ENCODE measurements around the gene SPIN3. TPM values are rescaled to one million over a fixed set of nuclear protein-coding genes. Genes with fewer than 3 reads are reported as not detected.
A peak's percentile ranks its signal among the peaks of the same experiment; 100 is the strongest.

SPIN3 gene
- 6.3 TPM in 2 replicates for total RNA-seq
- polyA plus RNA-seq = 2.3 and 3.0 TPM in 2 replicates
- 2.3 and 2.6 TPM in 2 replicates for polyA plus RNA-seq (2011; cell fraction: cytosol; rRNA removed)
- polyA plus RNA-seq (2011; cell fraction: nucleus; rRNA removed) = 17.0 and 20.3 TPM in 2 replicates
- polyA plus RNA-seq (2012) = 3.2 and 3.6 TPM in 2 replicates
- 5.5 and 5.6 TPM in 2 replicates for polyA minus RNA-seq
- polyA minus RNA-seq (2011; cell fraction: cytosol; rRNA and poly(A)+ RNA removed) = 3.1 TPM
- 9.0 and 13.5 TPM in 2 replicates for polyA minus RNA-seq (2011; cell fraction: nucleus; rRNA and poly(A)+ RNA removed)
- Bru-seq, nascent RNA = percentile 57 among the genes with signal in this experiment
- percentile 59 among the genes with signal in this experiment for BruChase-seq, experiment 1, labeled RNA remaining after a 6-hour chase
- BruChase-seq, experiment 2, labeled RNA remaining after a 2-hour chase = percentile 70 among the genes with signal in this experiment
- long read RNA-seq, full-length matches to known transcripts = 7 of 9 reads
- long read RNA-seq, partial matches to known transcripts = 1 of 9 reads
- long read RNA-seq, other reads (novel, unspliced or antisense) = 1 of 9 reads

DNA sequence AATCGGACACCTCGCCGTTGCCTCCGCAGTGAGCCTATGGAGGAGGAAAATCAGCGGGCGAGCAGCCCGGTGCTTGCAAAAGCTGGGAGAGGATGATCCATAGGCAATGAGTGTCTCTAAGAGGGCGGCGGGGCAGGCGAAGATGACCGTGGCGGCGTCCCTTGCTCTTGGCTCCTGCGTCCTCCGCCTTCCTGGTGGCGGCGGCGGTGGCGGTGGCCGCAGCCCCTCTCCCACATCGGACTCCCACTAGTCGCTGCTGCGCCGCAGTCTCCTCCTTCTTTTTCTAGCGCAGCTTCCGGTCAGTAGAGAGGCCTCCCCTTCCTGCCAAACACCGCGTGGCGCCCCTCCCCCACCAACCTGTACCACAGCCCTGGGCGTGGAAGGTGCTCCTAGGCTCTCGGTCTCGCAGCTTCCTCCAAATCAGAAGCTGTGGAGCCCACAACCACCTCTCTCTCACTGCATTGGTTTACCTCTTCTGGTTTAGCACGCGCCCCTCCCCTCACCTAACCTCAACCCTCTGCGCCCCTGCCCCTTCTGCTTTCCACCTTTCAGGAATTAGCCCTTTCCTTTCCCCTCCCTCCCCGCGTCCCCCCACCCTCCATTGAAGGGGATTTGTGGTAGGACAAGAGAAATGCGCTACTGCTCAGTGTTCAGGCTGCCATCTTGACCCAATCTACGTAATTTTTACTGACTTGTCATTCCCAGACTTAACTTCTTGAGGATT lies at the start of gene SPIN3:
Gene SPIN3, minus strand, starts transcription at position 271 of the 724 bp plus-strand sequence. CDS start 594 bp downstream, outside the sequence.
- Histone ChIP-seq H3K4me2 (ENCODE audit: insufficient read depth, low read length) (peak within 1 kb of the TSS; percentile 77), H3K9me1 (replicated peaks; ENCODE audit: control insufficient read depth, extremely low read depth, insufficient read depth, low read length) (no peaks in the 10 kb centered on the region), H4K20me1 (replicated peaks; ENCODE audit: control insufficient read depth, extremely low read depth, insufficient read depth, low read length) (no peaks in the 10 kb centered on the region), H3K36me3 (ENCODE audit: control insufficient read depth in 2 of 2, extremely low read depth in 1 of 2, insufficient read depth in 2 of 2, low read length in 2 of 2) (no peaks in the 10 kb centered on the region), H3K9me3 (replicated peaks; ENCODE audit: control insufficient read depth, insufficient read depth, low read length) (no peaks in the 10 kb centered on the region), H2AFZ (ENCODE audit: low read depth, low read length) (peak within 1 kb of the TSS; percentile 93), H3K79me2 (ENCODE audit: control insufficient read depth, insufficient read depth, low read length) (no peaks in the 10 kb centered on the region), H3K4me3 (replicated peaks in 1 of 3; ENCODE audit: insufficient read depth in 1 of 3, low read depth in 1 of 3, low read length in 3 of 3) (peak within 1 kb of the TSS; percentile 61 to 65 (median 62)), H3K27me3 (ENCODE audit: control insufficient read depth in 2 of 2, insufficient read depth in 2 of 2, low read length in 2 of 2) (no peaks in the 10 kb centered on the region), H3K27ac (ENCODE audit: insufficient read depth, low read depth, low read length) (no peak within 1 kb of the TSS), H3K9ac (replicated peaks; ENCODE audit: extremely low read depth, insufficient read depth, low read length) (peak within 1 kb of the TSS; percentile 37), H3K4me1 (ENCODE audit: control insufficient read depth, extremely low read depth, insufficient read depth, low read length) (no peaks in the 10 kb centered on the region)
- intact Hi-C loops (cut with micrococcal nuclease) (loop anchor here (2.0 to 10.0 kb wide), 2 partner anchors 125 to 599 kb away; partner anchors contain the start of genes SPIN2B and ZXDB), dilution Hi-C loops (cut with MboI; ENCODE audit: extremely low pct_ligation_motif_present, low sequenced_read_pairs) (no loop called here)
- DNase-seq (ENCODE audit: low read depth, low spot score) = peak; percentile 71
- BruUV-seq (replicated peaks) = no TSS peak
- TF ChIP-seq, protein P1, sequence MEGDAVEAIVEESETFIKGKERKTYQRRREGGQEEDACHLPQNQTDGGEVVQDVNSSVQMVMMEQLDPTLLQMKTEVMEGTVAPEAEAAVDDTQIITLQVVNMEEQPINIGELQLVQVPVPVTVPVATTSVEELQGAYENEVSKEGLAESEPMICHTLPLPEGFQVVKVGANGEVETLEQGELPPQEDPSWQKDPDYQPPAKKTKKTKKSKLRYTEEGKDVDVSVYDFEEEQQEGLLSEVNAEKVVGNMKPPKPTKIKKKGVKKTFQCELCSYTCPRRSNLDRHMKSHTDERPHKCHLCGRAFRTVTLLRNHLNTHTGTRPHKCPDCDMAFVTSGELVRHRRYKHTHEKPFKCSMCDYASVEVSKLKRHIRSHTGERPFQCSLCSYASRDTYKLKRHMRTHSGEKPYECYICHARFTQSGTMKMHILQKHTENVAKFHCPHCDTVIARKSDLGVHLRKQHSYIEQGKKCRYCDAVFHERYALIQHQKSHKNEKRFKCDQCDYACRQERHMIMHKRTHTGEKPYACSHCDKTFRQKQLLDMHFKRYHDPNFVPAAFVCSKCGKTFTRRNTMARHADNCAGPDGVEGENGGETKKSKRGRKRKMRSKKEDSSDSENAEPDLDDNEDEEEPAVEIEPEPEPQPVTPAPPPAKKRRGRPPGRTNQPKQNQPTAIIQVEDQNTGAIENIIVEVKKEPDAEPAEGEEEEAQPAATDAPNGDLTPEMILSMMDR (IDR thresholded peaks at IDR 0.05; ENCODE audit: extremely low read depth in 1 of 2, insufficient read depth in 1 of 2, low read depth in 1 of 2, low read length in 2 of 2) = no peak
- no peak for TF ChIP-seq FOS (IDR thresholded peaks at IDR 0.05; ENCODE audit: borderline replicate concordance, insufficient read depth, low read length)
- no peak for TF ChIP-seq JUN (IDR thresholded peaks at IDR 0.05; ENCODE audit: borderline replicate concordance, insufficient read depth, insufficient read length, low read depth)
- peak; percentile 68 for TF ChIP-seq MYC (IDR thresholded peaks at IDR 0.05; ENCODE audit: low read depth, low read length)
- no peak for TF ChIP-seq EZH2 (IDR thresholded peaks at IDR 0.05; ENCODE audit: borderline replicate concordance, low read depth, low read length, severe bottlenecking)
- peak; percentile 59 for TF ChIP-seq POLR2A (IDR thresholded peaks at IDR 0.05; ENCODE audit: low read depth, low read length)
- TF ChIP-seq GATA2 (IDR thresholded peaks at IDR 0.05; ENCODE audit: insufficient read depth, insufficient read length, low read depth, low read length) = no peak
- TF ChIP-seq POLR2AphosphoS5 (IDR thresholded peaks at IDR 0.05; ENCODE audit: insufficient read depth, low read depth, low read length) = peak; percentile 59
- ChIA-PET POLR2A (no interaction called here), CTCF (interaction anchor here (0.8 to 1.2 kb wide), 2 partner anchors 8 to 17 kb away, joined by 4 read pairs; no protein-coding TSS in a partner anchor)
- FAIRE-seq = peak; percentile 76

Measured in endothelial cell of umbilical vein (primary cell).